Ectodermal cell (in vitro differentiated cells): ENCODE data around the gene CDCA7. TPM values are rescaled to one million over a fixed set of nuclear protein-coding genes. Genes with fewer than 3 reads are reported as not detected.
A peak's percentile ranks its signal among the peaks of the same experiment; 100 is the strongest.
"Not testable (repeated sequence)": the region's sequence is repeated elsewhere in the genome, so short reads cannot be mapped to it uniquely, and the experiment has no call there.

Experiments used
- H3K27ac ChIP-seq: 2 replicates; pipeline ENCODE4 v1.7.0; 2013; ENCODE audit warnings: mild to moderate bottlenecking, low read depth, low read length; ENCODE audit not compliant: insufficient read depth, poor library complexity, severe bottlenecking
- H3K27me3 ChIP-seq: 2 replicates; pipeline ENCODE4 v1.7.0; 2013; ENCODE audit warnings: mild to moderate bottlenecking, low read length; ENCODE audit not compliant: insufficient read depth, control insufficient read depth, poor library complexity, severe bottlenecking
- H3K36me3 ChIP-seq: one replicate; pipeline ENCODE4 v1.7.0; 2013; ENCODE audit warnings: low read length; ENCODE audit not compliant: control insufficient read depth, insufficient read depth
- H3K4me1 ChIP-seq: one replicate; pipeline ENCODE4 v1.7.0; 2013; ENCODE audit warnings: low read length; ENCODE audit not compliant: control insufficient read depth, insufficient read depth
- H3K4me3 ChIP-seq: 2 replicates; pipeline ENCODE4 v1.7.0; 2013; ENCODE audit warnings: low read depth, low read length, control low read depth; ENCODE audit not compliant: insufficient read depth
- H3K9me3 ChIP-seq: 2 replicates; pipeline ENCODE4 v1.7.0; 2013; ENCODE audit warnings: mild to moderate bottlenecking, low read length, moderate library complexity; ENCODE audit not compliant: control insufficient read depth
- WGBS, 2 experiments: methylation state at CpG; one replicate each; pipeline ENCODE4 v1.1.7; 2013; ENCODE audit warnings: missing lambda C conversion rate in 2 of 2; 5-methylcytosine and 5-hydroxymethylcytosine counted together
- polyA plus RNA-seq, 4 experiments: library from polyadenylated mRNA; stranded (reverse); fragments of 50-300 nt; gene quantifications; one replicate each; pipeline ENCODE4 v1.2.3, GENCODE V29; 2013

The CDCA7 gene
- polyA plus RNA-seq (2013, experiment 1 of 4): 60.3 TPM
- 63.9 TPM for polyA plus RNA-seq (2013, experiment 2 of 4)
- polyA plus RNA-seq (2013, experiment 3 of 4): 53.5 TPM
- polyA plus RNA-seq (2013, experiment 4 of 4): 53.1 TPM

- Histone ChIP-seq H3K27ac (peak within 1 kb of the TSS; percentile 90), H3K4me3 (peak within 1 kb of the TSS; percentile 63), H3K9me3 (no peaks in the 10 kb centered on the region), H3K27me3 (peaks cover 17% of the 10 kb centered on the region), H3K4me1 (no peaks in the 10 kb centered on the region), H3K36me3 (no peaks in the 10 kb centered on the region)
- 0% methylated on average over 50 of the region's 50 CpGs for WGBS, 2 experiments
These were observed at the start of gene CDCA7 for GRCh38 chr2:173354582-173355131. Gene CDCA7, plus strand, starts transcription at chr2:173354872. Its CDS starts 92 bp downstream, at chr2:173354964.

DNA sequence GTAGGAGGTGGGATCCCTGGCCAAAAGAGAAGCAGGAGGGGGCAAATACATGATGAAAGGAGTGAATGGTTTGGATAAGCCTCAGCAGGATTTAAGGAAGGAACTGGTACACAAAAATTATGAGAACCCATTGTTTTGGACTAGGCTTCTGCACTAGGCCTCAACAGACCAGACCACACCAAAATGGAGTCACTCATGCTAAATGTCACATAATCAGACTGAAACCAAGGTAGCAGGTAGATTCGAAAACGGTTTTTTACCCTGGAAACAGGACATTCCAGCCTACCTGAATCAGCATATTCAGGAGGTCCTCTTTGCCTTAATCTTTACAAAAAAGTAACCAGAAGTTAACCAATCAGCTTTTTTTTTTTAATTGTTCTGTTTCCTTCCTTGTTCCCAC is 49.4 kb upstream of the CDCA7 start:
- no peaks in the 10 kb centered on the region for H3K36me3 ChIP-seq
- 92% methylated on average over 2 of the region's 2 CpGs for WGBS, 2 experiments
- H3K27ac ChIP-seq: no peak overlapping the region
- H3K9me3 ChIP-seq: peaks cover 1% of the 10 kb centered on the region
- H3K4me3 ChIP-seq: no peak overlapping the region
- no peaks in the 10 kb centered on the region for H3K4me1 ChIP-seq
- H3K27me3 ChIP-seq: no peaks in the 10 kb centered on the region

- no peak overlapping the region for H3K4me3 ChIP-seq
- H3K27ac ChIP-seq: no peak overlapping the region
- H3K4me1 ChIP-seq: no peaks in the 10 kb centered on the region
- no peaks in the 10 kb centered on the region for H3K27me3 ChIP-seq
- 37 to 43% methylated on average over 4 of the region's 4 CpGs for WGBS, 2 experiments
- H3K9me3 ChIP-seq: no peaks in the 10 kb centered on the region
- H3K36me3 ChIP-seq: no peaks in the 10 kb centered on the region
These were observed 47.4 kb upstream of the CDCA7 start for GRCh38 chr2:173307293-173307692.

GRCh38 chr2:173309370-173309769 is 45.3 kb upstream of the CDCA7 start:
- not testable (repeated sequence) for H3K4me1 ChIP-seq, H3K27ac ChIP-seq, H3K27me3 ChIP-seq, H3K4me3 ChIP-seq, H3K9me3 ChIP-seq, H3K36me3 ChIP-seq
- 75 to 81% methylated on average over 5 of the region's 5 CpGs for WGBS, 2 experiments

GRCh38 chr2:173311844-173312606 is 42.6 kb upstream of the CDCA7 start:
- 96 to 98% methylated on average over 9 of the region's 9 CpGs for WGBS, 2 experiments
- Histone ChIP-seq H3K9me3 (no peaks in the 10 kb centered on the region), H3K27me3 (no peaks in the 10 kb centered on the region), H3K4me3 (no peak overlapping the region), H3K27ac (no peak overlapping the region), H3K36me3 (no peaks in the 10 kb centered on the region), H3K4me1 (no peaks in the 10 kb centered on the region)

DNA sequence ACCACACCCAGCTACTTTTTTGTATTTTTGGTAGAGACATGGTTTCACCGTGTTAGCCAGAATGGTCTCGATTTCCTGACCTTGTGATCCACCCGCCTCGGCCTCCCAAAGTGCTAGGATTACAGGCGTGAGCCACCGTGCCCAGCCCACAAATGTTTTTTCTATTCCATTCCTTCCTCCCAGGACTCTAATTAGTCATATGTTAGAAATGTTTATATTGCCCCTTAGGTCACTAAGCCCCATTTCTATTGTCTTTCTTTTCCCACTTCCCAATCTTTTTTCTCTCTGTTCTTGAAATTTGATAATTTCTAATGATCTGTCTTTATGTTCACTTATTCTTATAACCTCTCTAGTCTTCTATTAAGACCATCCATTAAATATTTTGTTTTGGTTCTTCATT is 31.3 kb upstream of the CDCA7 start:
- Histone ChIP-seq H3K4me1 (no peaks in the 10 kb centered on the region), H3K4me3 (no peak overlapping the region), H3K27ac (no peak overlapping the region), H3K36me3 (no peaks in the 10 kb centered on the region), H3K9me3 (no peaks in the 10 kb centered on the region), H3K27me3 (no peaks in the 10 kb centered on the region)
- 95 to 97% methylated on average over 6 of the region's 6 CpGs for WGBS, 2 experiments

GRCh38 chr2:173326806-173327205 is 27.9 kb upstream of the CDCA7 start:
- Histone ChIP-seq H3K27me3 (no peaks in the 10 kb centered on the region), H3K4me1 (no peaks in the 10 kb centered on the region), H3K9me3 (peaks cover 4% of the 10 kb centered on the region), H3K4me3 (no peak overlapping the region), H3K27ac (no peak overlapping the region), H3K36me3 (no peaks in the 10 kb centered on the region)
- WGBS, 2 experiments: no CpG with 5 or more reads among the region's 1 CpG

DNA sequence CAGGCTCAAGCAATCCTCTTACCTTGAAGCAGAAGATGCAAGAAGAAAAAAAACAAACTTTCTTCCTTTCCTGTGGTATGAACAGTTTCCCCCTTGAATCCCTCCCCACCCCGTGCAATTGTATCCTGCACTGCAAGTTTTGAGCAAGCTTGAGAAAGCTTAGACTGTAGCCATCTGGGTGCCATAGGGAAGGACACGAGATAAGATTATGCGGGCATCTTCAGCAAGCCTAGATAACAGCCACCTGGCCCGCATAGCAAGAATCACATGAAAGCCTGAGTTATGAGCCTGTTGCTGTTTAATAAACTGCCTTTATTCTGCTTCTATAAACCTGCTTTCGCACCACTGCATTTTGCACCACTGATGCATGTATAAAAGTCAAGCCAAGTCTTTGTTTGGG is 27.3 kb upstream of the CDCA7 start:
- Histone ChIP-seq H3K27ac (no peak overlapping the region), H3K4me3 (no peak overlapping the region), H3K36me3 (no peaks in the 10 kb centered on the region), H3K9me3 (peaks cover 4% of the 10 kb centered on the region), H3K27me3 (no peaks in the 10 kb centered on the region), H3K4me1 (no peaks in the 10 kb centered on the region)
- WGBS, 2 experiments: 96 to 97% methylated on average over 5 of the region's 5 CpGs

DNA sequence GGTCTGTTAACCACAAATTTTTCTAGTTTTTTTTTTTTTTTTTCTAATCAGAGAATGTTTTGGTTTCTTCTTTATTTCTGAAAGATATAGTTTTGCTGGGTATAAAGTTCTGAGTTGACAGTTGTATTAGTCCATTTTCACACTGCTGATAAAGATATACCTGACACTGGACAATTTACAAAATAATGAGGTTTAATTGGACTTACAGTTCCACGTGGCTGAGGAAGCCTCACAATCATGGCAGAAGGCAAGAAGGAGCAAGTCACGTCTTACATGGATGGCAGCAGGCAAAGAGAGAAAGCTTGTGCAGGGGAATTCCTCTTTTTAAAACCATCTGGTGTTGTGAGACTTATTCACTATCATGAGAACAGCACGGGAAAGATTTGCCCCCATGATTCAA is 21.7 kb upstream of the CDCA7 start:
- not testable (repeated sequence) for H3K4me1 ChIP-seq, H3K9me3 ChIP-seq, H3K4me3 ChIP-seq, H3K27me3 ChIP-seq, H3K27ac ChIP-seq, H3K36me3 ChIP-seq
- 75 to 76% methylated on average over 3 of the region's 3 CpGs for WGBS, 2 experiments

- H3K27me3 ChIP-seq: no peaks in the 10 kb centered on the region
- no peaks in the 10 kb centered on the region for H3K4me1 ChIP-seq
- no peak overlapping the region for H3K4me3 ChIP-seq
- no peaks in the 10 kb centered on the region for H3K36me3 ChIP-seq
- H3K9me3 ChIP-seq: no peaks in the 10 kb centered on the region
- WGBS, 2 experiments: 83 to 88% methylated on average over 7 to 8 of the region's 8 CpGs
- H3K27ac ChIP-seq: no peak overlapping the region
These were observed 14.9 kb upstream of the CDCA7 start for GRCh38 chr2:173339807-173340206.
